Activated T-helper 2 cell treated with anti-CD3 and anti-CD28 coated beads, Interferon-gamma antibody, Interleukin-2, Interleukin-4, amounts not matched to agents 10 μg/mL and 5 μg/mL and 100 μg/mL, durations not matched to agents 14 hours and 24 hours and 36 hours (primary cell): ENCODE measurements around the gene C1QA. TPM values are rescaled to one million over a fixed set of nuclear protein-coding genes. Genes with fewer than 3 reads are reported as not detected.

Experiments
- DNase-seq: peaks from one replicate; pipeline ENCODE4 v3.0.0; 2021; ENCODE audit warnings: low spot score
- H3K27ac Mint-ChIP-seq: one replicate; pipeline ENCODE4 v1.8.0; 2021; ENCODE audit warnings: mixed read lengths
- H3K27me3 Mint-ChIP-seq: one replicate; pipeline ENCODE4 v1.8.0; 2021; ENCODE audit warnings: low read depth, mixed read lengths
- H3K36me3 Mint-ChIP-seq: one replicate; pipeline ENCODE4 v1.8.0; 2021; ENCODE audit warnings: low read depth, mixed read lengths
- H3K4me1 Mint-ChIP-seq: one replicate; pipeline ENCODE4 v1.8.0; 2021; ENCODE audit warnings: low read depth, mixed read lengths
- H3K4me3 Mint-ChIP-seq: one replicate; pipeline ENCODE4 v1.8.0; 2021; ENCODE audit warnings: low read depth, mild to moderate bottlenecking, moderate library complexity, mixed read lengths
- H3K9me3 Mint-ChIP-seq: one replicate; pipeline ENCODE4 v1.8.0; 2021; ENCODE audit warnings: mixed read lengths
- intact Hi-C: fragments of 100-400 bp; cut with micrococcal nuclease; formaldehyde crosslinking; loops from one replicate; pipeline ENCODE4 v1.15.1; 2023
- total RNA-seq: library from RNA; stranded (reverse); gene quantifications from 2 replicates; pipeline ENCODE4 v1.2.3, GENCODE V29; 2022

C1QA gene
- total RNA-seq, 1 donor from 2014 or later = not detected

- intact Hi-C loops = no loop called here
- no peaks in the 10 kb centered on the region for H3K9me3 Mint-ChIP-seq
- H3K27ac Mint-ChIP-seq = no peak overlapping the region
- no peak for DNase-seq
- H3K4me3 Mint-ChIP-seq = no peak overlapping the region
- H3K36me3 Mint-ChIP-seq = no peaks in the 10 kb centered on the region
- H3K4me1 Mint-ChIP-seq = peaks cover 1% of the 10 kb centered on the region
- H3K27me3 Mint-ChIP-seq = peaks cover 2% of the 10 kb centered on the region
Observed at GRCh38 chr1:22618056-22618455, 18.4 kb upstream of the C1QA start.

- no peak for DNase-seq
- H3K27ac Mint-ChIP-seq = no peak overlapping the region
- no peaks in the 10 kb centered on the region for H3K36me3 Mint-ChIP-seq
- H3K4me3 Mint-ChIP-seq = no peak overlapping the region
- intact Hi-C loops = no loop called here
- peaks cover 1% of the 10 kb centered on the region for H3K4me1 Mint-ChIP-seq
- H3K27me3 Mint-ChIP-seq = peaks cover 2% of the 10 kb centered on the region
- H3K9me3 Mint-ChIP-seq = no peaks in the 10 kb centered on the region
Observed at GRCh38 chr1:22619252-22619651, 17.2 kb upstream of the C1QA start.

GRCh38 chr1:22619798-22620197 lies 16.6 kb upstream of the C1QA start:
- H3K27me3 Mint-ChIP-seq = peaks cover 2% of the 10 kb centered on the region
- no peak for DNase-seq
- H3K4me3 Mint-ChIP-seq = no peak overlapping the region
- H3K27ac Mint-ChIP-seq = no peak overlapping the region
- H3K36me3 Mint-ChIP-seq = no peaks in the 10 kb centered on the region
- H3K4me1 Mint-ChIP-seq = peaks cover 1% of the 10 kb centered on the region
- intact Hi-C loops = no loop called here
- no peaks in the 10 kb centered on the region for H3K9me3 Mint-ChIP-seq

GRCh38 chr1:22621761-22622160 lies 14.7 kb upstream of the C1QA start:
- H3K27me3 Mint-ChIP-seq = peaks cover 2% of the 10 kb centered on the region
- no peak for DNase-seq
- H3K9me3 Mint-ChIP-seq = no peaks in the 10 kb centered on the region
- no peak overlapping the region for H3K4me3 Mint-ChIP-seq
- H3K36me3 Mint-ChIP-seq = no peaks in the 10 kb centered on the region
- intact Hi-C loops = no loop called here
- H3K4me1 Mint-ChIP-seq = peaks cover 1% of the 10 kb centered on the region
- H3K27ac Mint-ChIP-seq = no peak overlapping the region

- H3K36me3 Mint-ChIP-seq = no peaks in the 10 kb centered on the region
- H3K27me3 Mint-ChIP-seq = peaks cover 14% of the 10 kb centered on the region
- H3K4me3 Mint-ChIP-seq = no peak overlapping the region
- no peak overlapping the region for H3K27ac Mint-ChIP-seq
- intact Hi-C loops = no loop called here
- DNase-seq = no peak
- H3K4me1 Mint-ChIP-seq = no peaks in the 10 kb centered on the region
- H3K9me3 Mint-ChIP-seq = no peaks in the 10 kb centered on the region
Observed at GRCh38 chr1:22625262-22625925, 11.0 kb upstream of the C1QA start.

GRCh38 chr1:22626237-22627157 lies 9.9 kb upstream of the C1QA start:
- intact Hi-C loops = no loop called here
- H3K4me1 Mint-ChIP-seq = no peaks in the 10 kb centered on the region
- peaks cover 14% of the 10 kb centered on the region for H3K27me3 Mint-ChIP-seq
- no peaks in the 10 kb centered on the region for H3K36me3 Mint-ChIP-seq
- H3K9me3 Mint-ChIP-seq = no peaks in the 10 kb centered on the region
- DNase-seq = no peak
- no peak overlapping the region for H3K27ac Mint-ChIP-seq
- no peak overlapping the region for H3K4me3 Mint-ChIP-seq

GRCh38 chr1:22627331-22627730 lies 9.1 kb upstream of the C1QA start:
- Mint-ChIP-seq H3K36me3 (no peaks in the 10 kb centered on the region), H3K27me3 (peaks cover 17% of the 10 kb centered on the region), H3K4me1 (no peaks in the 10 kb centered on the region), H3K27ac (no peak overlapping the region), H3K9me3 (no peaks in the 10 kb centered on the region), H3K4me3 (no peak overlapping the region)
- no peak for DNase-seq
- intact Hi-C loops = no loop called here

- no peaks in the 10 kb centered on the region for H3K36me3 Mint-ChIP-seq
- H3K4me3 Mint-ChIP-seq = no peak overlapping the region
- intact Hi-C loops = no loop called here
- peaks cover 17% of the 10 kb centered on the region for H3K27me3 Mint-ChIP-seq
- DNase-seq = no peak
- no peaks in the 10 kb centered on the region for H3K9me3 Mint-ChIP-seq
- no peaks in the 10 kb centered on the region for H3K4me1 Mint-ChIP-seq
- H3K27ac Mint-ChIP-seq = no peak overlapping the region
Observed at GRCh38 chr1:22628698-22629444, 7.6 kb upstream of the C1QA start.

- intact Hi-C loops = no loop called here
- H3K27ac Mint-ChIP-seq = no peak overlapping the region
- H3K27me3 Mint-ChIP-seq = peaks cover 17% of the 10 kb centered on the region
- no peaks in the 10 kb centered on the region for H3K9me3 Mint-ChIP-seq
- DNase-seq = no peak
- no peaks in the 10 kb centered on the region for H3K4me1 Mint-ChIP-seq
- no peak overlapping the region for H3K4me3 Mint-ChIP-seq
- no peaks in the 10 kb centered on the region for H3K36me3 Mint-ChIP-seq
Observed at GRCh38 chr1:22629886-22630285, 6.5 kb upstream of the C1QA start.

GRCh38 chr1:22633697-22634463 lies 2.5 kb upstream of the C1QA start:
- no peaks in the 10 kb centered on the region for H3K9me3 Mint-ChIP-seq
- intact Hi-C loops = no loop called here
- DNase-seq = no peak
- H3K36me3 Mint-ChIP-seq = no peaks in the 10 kb centered on the region
- peaks cover 15% of the 10 kb centered on the region for H3K27me3 Mint-ChIP-seq
- H3K27ac Mint-ChIP-seq = no peak overlapping the region
- H3K4me1 Mint-ChIP-seq = no peaks in the 10 kb centered on the region
- H3K4me3 Mint-ChIP-seq = no peak overlapping the region

- no peak for DNase-seq
- Mint-ChIP-seq H3K27me3 (peaks cover 3% of the 10 kb centered on the region), H3K36me3 (no peaks in the 10 kb centered on the region), H3K4me1 (no peaks in the 10 kb centered on the region), H3K27ac (no peak overlapping the region), H3K4me3 (no peak overlapping the region), H3K9me3 (no peaks in the 10 kb centered on the region)
- intact Hi-C loops = no loop called here
Observed at GRCh38 chr1:22635436-22635835, 992 bp upstream of the C1QA start.

GRCh38 chr1:22636927-22637326 lies 499 bp downstream of the C1QA start:
- H3K9me3 Mint-ChIP-seq = no peaks in the 10 kb centered on the region
- H3K4me3 Mint-ChIP-seq = no peak overlapping the region
- H3K27me3 Mint-ChIP-seq = no peaks in the 10 kb centered on the region
- H3K36me3 Mint-ChIP-seq = no peaks in the 10 kb centered on the region
- no peaks in the 10 kb centered on the region for H3K4me1 Mint-ChIP-seq
- no peak overlapping the region for H3K27ac Mint-ChIP-seq
- DNase-seq = no peak
- intact Hi-C loops = no loop called here
